Measurements from ENCODE around the gene ISCU. TPM values are rescaled to one million over a fixed set of nuclear protein-coding genes. Genes with fewer than 3 reads are reported as not detected.

The ISCU gene
- total RNA-seq, 1 experiment from 2014 or later = 71.6 TPM

GRCh38 chr12:108538146-108538545, 24.2 kb upstream of the ISCU start:
- Mint-ChIP-seq H3K4me1 (ENCODE audit: low read depth, unreplicated experiment) (peaks cover 22% of the 10 kb centered on the region), H3K27ac (ENCODE audit: unreplicated experiment) (no peak overlapping the region), H3K9me3 (ENCODE audit: low read depth, unreplicated experiment) (no peaks in the 10 kb centered on the region), H3K36me3 (ENCODE audit: insufficient read depth, unreplicated experiment) (peaks cover 80% of the 10 kb centered on the region), H3K4me3 (ENCODE audit: low read depth, unreplicated experiment) (no peak overlapping the region), H3K27me3 (ENCODE audit: unreplicated experiment) (no peaks in the 10 kb centered on the region)
- CTCF ChIA-PET = no interaction called here
- no peak for TF ChIP-seq CTCF (IDR thresholded peaks at IDR 0.05; ENCODE audit: unreplicated experiment)
- no peak for DNase-seq
- no TSS peak for BruUV-seq (replicated peaks)
- intact Hi-C loops (cut with micrococcal nuclease; ENCODE audit: unreplicated experiment) = no loop called here

GRCh38 chr12:108538616-108539195, 23.7 kb upstream of the ISCU start:
- intact Hi-C loops (cut with micrococcal nuclease; ENCODE audit: unreplicated experiment) = no loop called here
- Mint-ChIP-seq H3K9me3 (ENCODE audit: low read depth, unreplicated experiment) (no peaks in the 10 kb centered on the region), H3K27ac (ENCODE audit: unreplicated experiment) (no peak overlapping the region), H3K27me3 (ENCODE audit: unreplicated experiment) (no peaks in the 10 kb centered on the region), H3K4me3 (ENCODE audit: low read depth, unreplicated experiment) (no peak overlapping the region), H3K36me3 (ENCODE audit: insufficient read depth, unreplicated experiment) (peaks cover 81% of the 10 kb centered on the region), H3K4me1 (ENCODE audit: low read depth, unreplicated experiment) (peaks cover 22% of the 10 kb centered on the region)
- CTCF ChIA-PET = no interaction called here
- BruUV-seq (replicated peaks) = no TSS peak
- no peak for DNase-seq
- no peak for TF ChIP-seq CTCF (IDR thresholded peaks at IDR 0.05; ENCODE audit: unreplicated experiment)

- Mint-ChIP-seq H3K27ac (ENCODE audit: unreplicated experiment) (no peak overlapping the region), H3K4me3 (ENCODE audit: low read depth, unreplicated experiment) (no peak overlapping the region), H3K4me1 (ENCODE audit: low read depth, unreplicated experiment) (peaks cover 16% of the 10 kb centered on the region), H3K27me3 (ENCODE audit: unreplicated experiment) (no peaks in the 10 kb centered on the region), H3K9me3 (ENCODE audit: low read depth, unreplicated experiment) (no peaks in the 10 kb centered on the region), H3K36me3 (ENCODE audit: insufficient read depth, unreplicated experiment) (peaks cover 71% of the 10 kb centered on the region)
- DNase-seq = no peak
- no TSS peak for BruUV-seq (replicated peaks)
- intact Hi-C loops (cut with micrococcal nuclease; ENCODE audit: unreplicated experiment) = no loop called here
- CTCF ChIA-PET = no interaction called here
- no peak for TF ChIP-seq CTCF (IDR thresholded peaks at IDR 0.05; ENCODE audit: unreplicated experiment)
Measured at GRCh38 chr12:108542320-108542719, 20.1 kb upstream of the ISCU start.

GRCh38 chr12:108543652-108544051, 18.7 kb upstream of the ISCU start:
- intact Hi-C loops (cut with micrococcal nuclease; ENCODE audit: unreplicated experiment) = no loop called here
- Mint-ChIP-seq H3K9me3 (ENCODE audit: low read depth, unreplicated experiment) (no peaks in the 10 kb centered on the region), H3K4me3 (ENCODE audit: low read depth, unreplicated experiment) (no peak overlapping the region), H3K4me1 (ENCODE audit: low read depth, unreplicated experiment) (peaks cover 16% of the 10 kb centered on the region), H3K27me3 (ENCODE audit: unreplicated experiment) (no peaks in the 10 kb centered on the region), H3K27ac (ENCODE audit: unreplicated experiment) (no peak overlapping the region), H3K36me3 (ENCODE audit: insufficient read depth, unreplicated experiment) (peaks cover 57% of the 10 kb centered on the region)
- no TSS peak for BruUV-seq (replicated peaks)
- CTCF ChIA-PET = no interaction called here
- TF ChIP-seq CTCF (IDR thresholded peaks at IDR 0.05; ENCODE audit: unreplicated experiment) = no peak
- DNase-seq = no peak
